ENCODE results near the gene PCDH9.

The PCDH9 gene

GRCh38 chr13:66858163-66858562 is 372.0 kb downstream of the PCDH9 start:
- H2AFZ ChIP-seq (ENCODE audit: low read depth), result no peak overlapping the region
- H3K79me2 ChIP-seq (ENCODE audit: insufficient read depth, low read depth), result no peaks in the 10 kb centered on the region
- H3K27me3 ChIP-seq (ENCODE audit: insufficient read depth, low read depth), result no peaks in the 10 kb centered on the region
- no peak overlapping the region for H3K9ac ChIP-seq
- no peaks in the 10 kb centered on the region for H3K36me3 ChIP-seq (ENCODE audit: insufficient read depth)
- H3K27ac ChIP-seq, result no peak overlapping the region
- no peaks in the 10 kb centered on the region for H4K20me1 ChIP-seq (ENCODE audit: insufficient read depth)
- TF ChIP-seq, protein P1, sequence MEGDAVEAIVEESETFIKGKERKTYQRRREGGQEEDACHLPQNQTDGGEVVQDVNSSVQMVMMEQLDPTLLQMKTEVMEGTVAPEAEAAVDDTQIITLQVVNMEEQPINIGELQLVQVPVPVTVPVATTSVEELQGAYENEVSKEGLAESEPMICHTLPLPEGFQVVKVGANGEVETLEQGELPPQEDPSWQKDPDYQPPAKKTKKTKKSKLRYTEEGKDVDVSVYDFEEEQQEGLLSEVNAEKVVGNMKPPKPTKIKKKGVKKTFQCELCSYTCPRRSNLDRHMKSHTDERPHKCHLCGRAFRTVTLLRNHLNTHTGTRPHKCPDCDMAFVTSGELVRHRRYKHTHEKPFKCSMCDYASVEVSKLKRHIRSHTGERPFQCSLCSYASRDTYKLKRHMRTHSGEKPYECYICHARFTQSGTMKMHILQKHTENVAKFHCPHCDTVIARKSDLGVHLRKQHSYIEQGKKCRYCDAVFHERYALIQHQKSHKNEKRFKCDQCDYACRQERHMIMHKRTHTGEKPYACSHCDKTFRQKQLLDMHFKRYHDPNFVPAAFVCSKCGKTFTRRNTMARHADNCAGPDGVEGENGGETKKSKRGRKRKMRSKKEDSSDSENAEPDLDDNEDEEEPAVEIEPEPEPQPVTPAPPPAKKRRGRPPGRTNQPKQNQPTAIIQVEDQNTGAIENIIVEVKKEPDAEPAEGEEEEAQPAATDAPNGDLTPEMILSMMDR (conservative IDR thresholded peaks at IDR 0.05; ENCODE audit: low read depth, low read length), result no peak
- H3K4me1 ChIP-seq (ENCODE audit: low read depth, poor library complexity, severe bottlenecking), result peaks cover 34% of the 10 kb centered on the region
- H3K4me3 ChIP-seq (IDR thresholded peaks at IDR 0.05; ENCODE audit: insufficient read depth, low read depth, low read length), result no peak overlapping the region
- no peak overlapping the region for H3K4me2 ChIP-seq

- H3K4me3 ChIP-seq (IDR thresholded peaks at IDR 0.05; ENCODE audit: insufficient read depth, low read depth, low read length), result no peak overlapping the region
- no peak overlapping the region for H3K9ac ChIP-seq
- TF ChIP-seq, protein P1 (conservative IDR thresholded peaks at IDR 0.05; ENCODE audit: low read depth, low read length), result no peak
- no peak overlapping the region for H3K27ac ChIP-seq
- no peak overlapping the region for H2AFZ ChIP-seq (ENCODE audit: low read depth)
- H3K4me2 ChIP-seq, result no peak overlapping the region
- H3K4me1 ChIP-seq (ENCODE audit: low read depth, poor library complexity, severe bottlenecking), result peaks cover 16% of the 10 kb centered on the region
- H3K79me2 ChIP-seq (ENCODE audit: insufficient read depth, low read depth), result no peaks in the 10 kb centered on the region
- H4K20me1 ChIP-seq (ENCODE audit: insufficient read depth), result no peaks in the 10 kb centered on the region
- H3K27me3 ChIP-seq (ENCODE audit: insufficient read depth, low read depth), result no peaks in the 10 kb centered on the region
- no peaks in the 10 kb centered on the region for H3K36me3 ChIP-seq (ENCODE audit: insufficient read depth)
Observed at GRCh38 chr13:66855131-66855530, 375.0 kb downstream of the PCDH9 start.

DNA sequence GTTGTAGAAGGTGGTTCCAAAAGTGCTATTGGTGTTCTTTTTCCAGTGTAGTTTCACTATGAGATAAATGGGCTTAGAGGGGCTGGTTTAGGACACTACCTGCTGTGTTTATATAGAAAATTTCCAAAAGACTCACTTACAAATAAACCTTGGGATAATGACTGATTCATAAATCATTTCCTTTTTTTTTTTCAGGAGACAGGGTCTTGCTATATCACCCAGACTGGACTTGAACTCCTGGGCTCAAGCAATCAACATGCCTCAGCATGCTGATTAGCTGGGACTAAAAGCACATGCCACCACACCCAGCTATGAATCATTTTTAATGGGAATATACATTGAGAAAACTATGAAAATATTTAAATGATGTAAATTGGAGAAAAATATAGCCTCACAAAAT is 376.6 kb downstream of the PCDH9 start:
- H3K36me3 ChIP-seq (ENCODE audit: insufficient read depth), result no peaks in the 10 kb centered on the region
- H2AFZ ChIP-seq (ENCODE audit: low read depth), result no peak overlapping the region
- H3K9ac ChIP-seq, result no peak overlapping the region
- H3K4me2 ChIP-seq, result no peak overlapping the region
- no peak overlapping the region for H3K27ac ChIP-seq
- no peaks in the 10 kb centered on the region for H4K20me1 ChIP-seq (ENCODE audit: insufficient read depth)
- H3K27me3 ChIP-seq (ENCODE audit: insufficient read depth, low read depth), result no peaks in the 10 kb centered on the region
- TF ChIP-seq, protein P1 (conservative IDR thresholded peaks at IDR 0.05; ENCODE audit: low read depth, low read length), result no peak
- no peaks in the 10 kb centered on the region for H3K79me2 ChIP-seq (ENCODE audit: insufficient read depth, low read depth)
- H3K4me1 ChIP-seq (ENCODE audit: low read depth, poor library complexity, severe bottlenecking), result peaks cover 3% of the 10 kb centered on the region
- H3K4me3 ChIP-seq (IDR thresholded peaks at IDR 0.05; ENCODE audit: insufficient read depth, low read depth, low read length), result no peak overlapping the region

- Histone ChIP-seq H3K79me2 (ENCODE audit: insufficient read depth, low read depth) (no peaks in the 10 kb centered on the region), H4K20me1 (ENCODE audit: insufficient read depth) (no peaks in the 10 kb centered on the region), H3K4me1 (ENCODE audit: low read depth, poor library complexity, severe bottlenecking) (no peaks in the 10 kb centered on the region), H3K36me3 (ENCODE audit: insufficient read depth) (no peaks in the 10 kb centered on the region), H3K27me3 (ENCODE audit: insufficient read depth, low read depth) (no peaks in the 10 kb centered on the region), H2AFZ (ENCODE audit: low read depth) (no peak overlapping the region), H3K9ac (no peak overlapping the region), H3K27ac (no peak overlapping the region), H3K4me3 (IDR thresholded peaks at IDR 0.05; ENCODE audit: insufficient read depth, low read depth, low read length) (no peak overlapping the region), H3K4me2 (no peak overlapping the region)
- TF ChIP-seq, protein P1 (conservative IDR thresholded peaks at IDR 0.05; ENCODE audit: low read depth, low read length), result no peak
Observed at GRCh38 chr13:66849706-66850105, 380.4 kb downstream of the PCDH9 start.

Measured in KMS-11 (cell line).